ENCODE measurements around the gene FOXK1.
"Not testable (repeated sequence)": the region's sequence is repeated elsewhere in the genome, so short reads cannot be mapped to it uniquely, and the experiment has no call there.

Gene FOXK1

GRCh38 chr7:4681886-4682620, at the start of gene FOXK1:
FOXK1 (plus strand) TSS chr7:4682295; CDS start chr7:4682309, 14 bp downstream.
- DNase-seq, result peak; percentile 85

GRCh38 chr7:4633012-4633411, 49.1 kb upstream of the FOXK1 start:
- no peak for DNase-seq

GRCh38 chr7:4634166-4634565, 47.9 kb upstream of the FOXK1 start:
- no peak for DNase-seq

- DNase-seq, result no peak
These were observed 43.1 kb upstream of the FOXK1 start for GRCh38 chr7:4638781-4639575.

GRCh38 chr7:4641091-4641666, 40.9 kb upstream of the FOXK1 start:
- no peak for DNase-seq

GRCh38 chr7:4641667-4642467, 40.2 kb upstream of the FOXK1 start:
- DNase-seq, result peak; percentile 98

- no peak for DNase-seq
These were observed 39.5 kb upstream of the FOXK1 start for GRCh38 chr7:4642468-4643203.

GRCh38 chr7:4643204-4643471, 39.0 kb upstream of the FOXK1 start:
- not testable (repeated sequence) for DNase-seq

- no peak for DNase-seq
These were observed 36.8 kb upstream of the FOXK1 start for GRCh38 chr7:4645246-4645645.

GRCh38 chr7:4648111-4648510, 34.0 kb upstream of the FOXK1 start:
- DNase-seq, result no peak

- no peak for DNase-seq
These were observed 31.6 kb upstream of the FOXK1 start for GRCh38 chr7:4650433-4651047.

GRCh38 chr7:4653771-4654170, 28.3 kb upstream of the FOXK1 start:
- no peak for DNase-seq

- DNase-seq, result no peak
These were observed 26.8 kb upstream of the FOXK1 start for GRCh38 chr7:4655311-4655710.

- no peak for DNase-seq
These were observed 26.2 kb upstream of the FOXK1 start for GRCh38 chr7:4655896-4656295.

- DNase-seq, result no peak
These were observed 24.3 kb upstream of the FOXK1 start for GRCh38 chr7:4657640-4658417.

- DNase-seq, result no peak
These were observed 22.4 kb upstream of the FOXK1 start for GRCh38 chr7:4659551-4660286.

GRCh38 chr7:4661871-4662270, 20.2 kb upstream of the FOXK1 start:
- peak; percentile 61 for DNase-seq

GRCh38 chr7:4663239-4664018, 18.7 kb upstream of the FOXK1 start:
- DNase-seq, result no peak

- no peak for DNase-seq
These were observed 16.4 kb upstream of the FOXK1 start for GRCh38 chr7:4665661-4666060.
